ENCODE measurements around the gene FIP1L1.
"Not testable (repeated sequence)": the region's sequence is repeated elsewhere in the genome, so short reads cannot be mapped to it uniquely, and the experiment has no call there.

The FIP1L1 gene

DNA sequence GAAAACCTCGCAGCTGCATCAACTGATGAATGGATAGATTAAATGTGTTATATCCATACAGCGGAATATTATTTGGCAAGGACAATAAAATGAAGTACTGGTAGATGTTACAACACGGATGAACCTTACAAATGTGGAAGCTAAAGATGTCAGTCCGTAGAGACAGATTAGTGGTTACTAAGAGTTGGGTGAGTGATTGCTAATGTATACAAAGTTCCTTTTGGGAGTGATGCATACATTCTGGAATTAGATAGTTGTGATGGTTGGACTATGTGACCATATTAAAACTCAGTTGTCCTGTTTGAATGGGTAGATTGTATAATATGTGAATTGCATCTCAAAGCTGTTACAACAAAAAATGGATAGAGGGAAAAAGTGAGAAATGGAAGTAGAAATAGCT is 2.8 kb downstream of the FIP1L1 start:
- no peak for DNase-seq

DNA sequence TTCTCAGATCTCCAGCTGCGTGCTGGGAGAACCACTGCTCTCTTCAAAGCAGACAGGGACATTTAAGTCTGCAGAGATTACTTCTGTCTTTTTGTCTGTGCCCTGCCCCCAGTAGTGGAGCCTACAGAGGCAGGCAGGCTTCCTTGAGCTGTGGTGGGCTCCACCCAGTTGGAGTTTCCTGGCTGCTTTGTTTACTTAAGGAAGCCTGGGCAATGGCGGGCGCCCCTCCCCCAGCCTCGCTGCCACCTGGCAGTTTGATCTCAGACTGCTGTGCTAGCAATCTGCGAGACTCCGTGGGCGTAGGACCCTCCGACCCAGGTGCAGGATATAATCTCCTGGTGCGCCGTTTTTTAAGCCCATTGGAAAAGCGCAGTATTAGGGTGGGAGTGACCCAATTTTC is 32.0 kb downstream of the FIP1L1 start:
- not testable (repeated sequence) for DNase-seq

DNA sequence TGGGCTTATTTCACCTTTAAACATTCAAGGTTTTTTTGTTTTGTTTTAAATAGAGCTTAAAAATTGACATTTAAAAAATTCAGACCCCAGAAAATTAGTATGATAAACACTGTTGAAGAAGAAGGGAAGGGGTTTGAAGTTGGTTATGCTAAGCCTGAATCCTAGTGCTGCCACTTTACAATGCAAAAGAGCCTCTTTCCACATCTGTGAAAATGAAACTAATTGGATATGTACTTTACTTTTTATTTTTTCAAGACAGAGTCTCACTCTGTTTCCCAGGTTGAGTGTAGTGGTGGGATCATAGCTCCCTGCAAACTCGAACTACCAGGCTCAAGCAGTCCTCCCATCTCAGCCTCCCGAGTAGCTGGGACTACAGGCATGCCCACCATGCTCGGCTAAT is 41.8 kb downstream of the FIP1L1 start:
- DNase-seq = no peak

DNA sequence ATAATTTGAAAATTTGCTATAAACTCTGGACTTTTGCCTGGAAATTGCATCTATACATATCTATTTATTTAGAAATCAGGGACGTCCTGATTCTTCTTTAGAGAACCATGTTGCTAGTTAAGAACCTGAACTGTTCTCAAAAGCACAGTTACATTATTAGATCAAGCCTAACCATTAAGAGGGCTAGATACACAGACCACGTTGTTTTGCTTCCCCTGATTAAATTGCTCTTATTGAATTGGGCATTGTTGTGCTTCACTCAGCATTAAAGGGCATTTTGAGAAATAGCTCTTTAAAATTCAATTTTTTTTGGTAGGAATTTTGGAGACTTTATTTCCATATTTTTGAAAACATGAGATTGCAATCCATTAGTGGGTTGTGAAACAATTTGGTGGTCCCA is 44.4 kb downstream of the FIP1L1 start:
- DNase-seq = no peak

DNA sequence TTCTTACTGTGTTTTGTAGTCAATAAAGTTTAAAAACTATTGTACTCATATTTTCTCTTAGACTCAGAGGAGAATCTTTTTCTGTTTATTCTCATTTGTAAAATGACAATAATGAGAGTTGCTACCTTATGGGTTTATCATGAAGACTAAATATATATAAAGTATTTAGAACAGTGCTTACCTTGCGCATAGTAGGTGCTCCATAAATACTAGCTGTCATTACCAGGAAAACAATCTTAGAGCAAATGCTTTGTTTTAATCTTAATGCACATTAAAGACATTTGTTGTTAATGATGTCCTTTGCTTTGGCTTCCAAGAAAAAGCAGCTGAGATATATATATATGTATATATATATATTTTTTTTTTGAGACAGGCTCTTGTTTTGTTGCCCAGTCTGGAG is 44.9 kb downstream of the FIP1L1 start:
- no peak for DNase-seq

DNA sequence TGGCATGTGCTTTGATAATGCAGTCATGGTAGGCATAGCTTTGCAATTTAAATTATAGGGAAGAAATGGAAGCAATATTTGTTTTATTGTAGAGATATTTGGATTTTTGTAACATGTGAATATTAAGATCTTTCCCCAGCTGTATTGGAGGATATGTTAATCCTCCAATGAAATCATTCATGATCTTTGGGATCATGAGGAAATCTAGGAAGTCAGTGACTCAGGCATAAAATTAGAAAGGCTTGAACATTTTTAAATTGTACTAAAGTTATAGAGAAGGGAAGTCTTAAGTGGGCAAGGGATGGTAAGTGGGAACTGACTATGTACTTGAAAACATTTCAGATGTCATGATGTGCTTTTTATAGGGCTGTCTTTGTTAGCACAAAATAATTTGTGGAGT is 46.8 kb downstream of the FIP1L1 start:
- DNase-seq = no peak

DNA sequence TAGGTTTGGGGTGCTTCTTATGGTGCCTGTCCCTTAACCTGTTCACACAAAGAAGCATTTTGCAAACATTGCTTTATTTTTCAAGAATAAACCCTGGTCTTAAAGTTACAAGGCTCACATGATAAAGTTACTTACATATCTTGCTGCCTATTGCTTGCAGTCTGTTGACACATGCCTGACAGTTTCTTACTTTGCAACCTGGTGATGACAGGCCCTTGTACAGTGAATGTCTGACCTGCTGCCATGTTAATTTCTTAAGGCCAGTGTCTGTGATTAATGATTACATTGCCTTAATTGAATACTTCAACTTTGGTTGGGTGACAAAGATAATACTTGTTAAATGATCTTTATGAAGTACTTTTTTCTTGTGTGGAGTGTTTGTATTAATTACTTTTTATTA is 49.9 kb downstream of the FIP1L1 start:
- DNase-seq = no peak

DNA sequence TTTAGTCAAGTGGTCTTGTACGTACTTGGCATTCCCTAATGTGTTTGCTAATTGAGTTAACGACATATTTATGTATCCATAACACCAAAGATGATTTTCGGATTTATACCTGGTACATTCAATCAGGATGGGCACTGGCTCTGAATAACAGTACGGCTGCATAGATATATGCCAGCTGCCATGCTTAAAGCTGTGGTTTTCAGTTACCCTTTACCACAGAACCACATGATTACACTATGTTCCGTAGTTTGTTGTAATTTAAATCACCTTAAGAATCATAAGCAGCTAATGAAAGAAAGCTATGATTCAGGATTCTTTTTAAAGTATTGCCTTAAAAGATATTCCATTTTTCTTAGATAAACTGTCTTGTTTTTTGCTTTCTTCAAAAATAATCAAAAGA is 53.6 kb downstream of the FIP1L1 start:
- DNase-seq = no peak

DNA sequence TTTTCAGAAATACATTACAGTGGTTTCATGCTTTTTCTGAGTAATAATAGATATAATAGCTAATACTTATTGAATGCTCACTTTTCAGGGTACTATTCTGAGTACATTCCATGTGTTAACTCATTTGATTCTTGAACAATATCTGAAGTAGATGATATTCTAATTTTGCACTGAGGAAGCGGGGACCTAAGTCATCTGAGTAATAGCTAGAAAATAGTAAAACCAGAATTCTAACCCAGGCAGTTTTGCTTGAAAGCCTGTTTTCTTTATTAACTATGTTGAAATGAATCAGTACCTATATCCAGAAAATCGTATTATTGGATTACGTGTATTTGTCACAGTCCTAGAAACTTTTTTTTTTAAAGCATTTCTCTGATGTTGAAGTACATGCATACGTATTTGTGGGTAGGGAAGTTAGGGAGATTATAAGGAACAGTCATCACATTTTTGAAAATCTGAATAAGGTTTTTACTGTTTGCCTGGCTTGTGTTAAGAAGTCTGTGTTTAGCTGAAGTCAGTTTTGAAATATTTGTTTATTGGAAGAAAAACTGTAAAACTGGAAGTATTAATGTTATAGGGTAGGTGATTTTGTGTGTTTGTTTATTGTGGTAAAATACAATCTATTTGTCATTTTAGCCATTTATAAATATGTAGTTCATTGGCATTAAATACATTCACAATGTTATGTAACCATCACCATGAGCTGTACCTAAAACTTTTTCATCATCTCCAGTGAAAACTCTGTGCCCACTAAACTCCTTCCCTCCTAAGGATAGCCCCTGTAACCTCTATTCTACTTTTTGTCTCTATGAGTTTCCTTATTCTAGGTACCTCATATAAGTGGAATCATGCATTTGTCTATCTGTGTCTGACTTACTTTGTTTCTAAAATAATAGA is 55.3 kb downstream of the FIP1L1 start:
- no peak for DNase-seq

DNA sequence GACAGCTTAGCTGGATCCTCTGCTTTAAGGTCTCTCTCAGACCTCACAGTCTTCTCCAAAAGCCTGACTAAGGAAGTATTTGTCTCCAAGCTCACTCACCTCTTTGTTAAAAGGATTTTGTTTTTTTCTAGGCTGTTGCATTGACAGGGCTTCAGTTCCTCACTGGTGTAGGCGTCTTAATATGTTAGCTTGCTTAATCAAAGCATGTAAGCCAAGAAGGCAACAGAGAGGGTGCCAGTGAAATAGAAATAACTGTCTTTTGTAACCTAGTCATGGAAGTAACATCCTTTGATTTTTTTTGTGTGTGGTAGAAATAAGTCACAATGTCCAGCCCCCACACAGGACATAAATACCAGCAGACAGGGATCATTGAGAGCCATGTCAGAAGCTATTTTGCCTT is 58.8 kb downstream of the FIP1L1 start:
- DNase-seq = no peak

DNA sequence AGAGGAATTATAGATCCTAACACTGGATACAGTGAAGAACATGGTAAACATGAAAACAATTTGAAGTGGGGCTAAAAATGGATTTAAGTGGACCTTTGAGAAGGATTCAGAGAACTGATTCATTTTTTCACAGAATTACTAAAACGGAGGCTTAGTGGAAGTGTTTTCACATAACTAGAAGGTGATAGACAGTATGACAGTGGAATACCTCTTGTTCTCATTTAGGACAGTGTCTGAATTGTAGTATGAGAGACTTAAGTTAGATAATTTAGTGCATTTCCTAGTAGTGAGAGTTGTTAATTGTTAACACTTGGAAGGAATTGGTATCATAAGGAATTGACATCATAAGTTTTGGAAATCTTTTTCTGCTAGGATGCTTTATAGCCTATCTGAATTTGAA is 64.1 kb downstream of the FIP1L1 start:
- DNase-seq = no peak

DNA sequence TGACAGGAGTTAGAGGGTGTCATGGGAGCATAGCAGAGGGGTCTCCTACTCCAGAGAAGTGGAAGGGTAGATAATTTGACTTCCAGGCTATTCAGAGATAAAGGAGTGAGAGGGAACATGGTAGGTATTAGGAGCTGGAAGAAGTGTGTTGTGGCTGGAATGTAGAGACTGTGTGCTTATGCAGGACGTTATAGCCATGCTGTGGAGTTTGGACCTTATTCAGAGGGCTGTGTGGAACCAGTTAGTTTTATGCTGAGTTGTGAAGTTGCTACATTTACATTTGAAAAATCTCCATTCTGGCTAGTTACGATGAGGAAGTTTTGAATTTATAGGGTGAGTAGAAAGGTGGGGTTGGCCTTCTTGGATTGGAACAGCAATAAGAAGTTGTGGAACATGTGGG is 67.5 kb downstream of the FIP1L1 start:
- no peak for DNase-seq

DNA sequence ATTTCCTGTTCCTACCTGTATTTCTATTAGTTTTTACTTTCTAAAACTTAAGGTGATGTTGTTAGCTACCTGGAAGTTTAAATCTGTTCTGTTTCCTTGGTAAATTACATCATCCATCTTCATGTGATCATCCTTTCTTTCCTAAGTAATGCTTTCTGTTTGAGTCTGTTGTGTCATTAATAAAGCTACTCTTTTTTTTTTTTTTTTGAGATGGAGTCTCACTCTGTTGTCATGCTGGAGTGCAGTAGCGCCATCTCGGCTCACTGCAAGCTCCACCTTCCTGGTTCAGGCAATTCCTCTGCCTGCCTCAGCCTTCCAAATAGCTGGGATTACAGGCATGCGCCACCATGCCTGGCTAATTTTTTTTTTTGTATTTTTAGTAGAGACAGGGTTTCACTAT is 73.3 kb downstream of the FIP1L1 start:
- DNase-seq = no peak

DNA sequence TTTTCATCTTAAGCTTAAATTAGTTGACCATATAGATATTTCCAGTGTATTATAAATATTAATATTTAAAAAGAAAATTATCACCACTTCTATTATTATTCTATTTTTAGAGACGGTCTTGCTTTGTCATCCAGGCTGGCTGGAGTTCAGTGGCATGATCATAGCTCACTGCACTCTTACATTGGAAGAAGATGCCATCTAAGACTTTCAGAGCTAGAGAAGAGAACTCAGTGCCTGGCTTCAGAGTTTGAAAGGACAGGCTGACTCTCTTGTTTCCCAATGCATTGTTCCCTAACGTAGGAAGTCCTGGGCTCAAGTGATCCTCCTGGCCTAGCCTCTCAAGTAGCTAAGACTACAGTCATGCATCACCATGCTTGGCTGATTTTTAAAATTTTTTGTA is 75.9 kb downstream of the FIP1L1 start:
- DNase-seq = no peak

DNA sequence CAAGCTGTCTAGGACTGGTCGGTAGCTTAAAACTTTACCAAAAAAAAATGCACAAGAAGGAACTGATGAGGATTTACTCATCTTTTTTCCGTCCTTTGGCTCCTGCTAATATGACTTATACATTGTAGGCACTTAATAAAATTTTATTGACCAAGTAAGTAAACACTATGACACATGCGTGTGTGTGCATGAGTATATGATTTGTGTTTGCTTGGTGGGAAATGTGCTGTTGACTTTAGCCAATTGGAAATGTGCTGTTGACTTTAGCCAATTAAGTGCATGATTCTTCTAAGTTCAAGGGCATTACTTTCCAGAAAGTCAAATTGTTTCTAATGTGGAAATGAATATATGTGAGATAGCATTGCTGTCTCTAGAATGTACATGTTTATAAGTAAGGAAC is 78.3 kb downstream of the FIP1L1 start:
- DNase-seq = no peak

DNA sequence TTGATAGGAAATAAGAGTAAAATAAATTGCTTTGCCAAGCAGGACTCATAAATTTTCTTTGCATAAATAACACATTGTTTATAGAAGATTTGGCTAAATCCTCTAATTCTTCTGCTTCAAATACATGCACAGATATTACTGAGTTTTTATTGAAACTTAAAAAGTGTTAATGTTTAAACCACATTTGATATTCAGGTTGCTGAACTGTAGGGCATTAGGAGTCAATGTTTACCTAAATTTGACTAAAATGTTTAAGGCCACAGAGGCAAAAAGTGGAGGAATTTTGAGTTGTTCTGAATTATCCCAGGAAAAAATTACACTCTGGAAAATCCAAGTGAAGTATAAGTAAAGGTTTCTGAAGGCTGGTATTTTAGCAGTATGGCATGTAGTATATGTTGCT is 78.7 kb downstream of the FIP1L1 start:
- DNase-seq = no peak

DNA sequence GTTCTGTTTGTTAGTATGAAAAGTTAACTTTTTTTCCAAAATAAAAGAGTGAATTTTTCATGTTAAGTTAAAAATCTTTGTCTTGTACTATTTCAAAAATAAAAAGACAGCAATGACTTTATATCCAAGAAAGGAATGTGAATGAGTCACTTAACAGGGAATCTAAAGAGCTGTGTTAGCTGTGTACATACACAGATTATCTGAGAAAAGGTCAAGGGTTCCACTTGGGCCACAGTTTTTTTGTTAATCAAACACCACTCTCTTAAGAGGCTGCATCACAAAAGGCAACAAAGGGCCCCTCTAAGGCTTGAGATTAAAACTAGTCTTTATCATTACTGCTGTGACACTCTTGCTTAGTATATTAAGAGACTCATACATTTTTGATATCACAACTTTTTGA is 82.1 kb downstream of the FIP1L1 start:
- no peak for DNase-seq

DNA sequence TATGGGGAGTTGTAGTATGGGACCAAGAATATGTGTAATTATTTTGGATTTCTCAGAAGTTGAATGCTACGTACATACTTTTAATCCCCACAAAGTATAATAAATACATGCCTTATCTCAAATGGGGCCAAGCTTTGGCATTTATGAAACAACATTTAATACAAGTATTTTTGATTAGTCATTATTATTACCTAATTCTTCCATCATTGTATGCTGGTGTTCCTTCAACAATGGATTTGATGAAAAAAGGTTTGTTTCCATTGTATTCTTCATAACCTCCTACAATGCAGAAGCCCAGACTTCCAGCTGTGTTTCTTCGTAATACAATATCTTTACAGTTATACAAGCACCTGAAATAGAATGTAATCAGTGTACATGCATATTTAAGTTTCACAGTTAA is 83.8 kb downstream of the FIP1L1 start:
- DNase-seq = no peak

DNA sequence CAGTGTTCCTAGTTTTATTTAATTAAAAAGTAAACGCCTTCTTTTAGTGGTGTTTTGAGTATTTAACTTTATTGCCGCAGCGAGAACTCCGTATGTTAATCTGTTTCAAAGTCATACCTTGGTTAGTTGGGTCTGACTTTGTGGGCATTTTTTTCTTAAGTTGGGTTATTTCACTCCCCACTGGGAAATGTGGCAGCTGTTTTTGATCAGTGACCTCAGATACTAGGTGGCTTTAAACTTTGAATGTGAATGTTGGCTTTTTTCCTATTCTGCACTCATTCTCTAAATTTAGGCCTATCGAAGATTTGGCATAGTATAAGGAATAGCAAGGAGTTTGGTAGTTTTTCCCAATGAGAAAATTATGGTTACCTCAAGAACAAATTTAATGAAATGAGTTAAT is 85.9 kb downstream of the FIP1L1 start:
- no peak for DNase-seq

DNA sequence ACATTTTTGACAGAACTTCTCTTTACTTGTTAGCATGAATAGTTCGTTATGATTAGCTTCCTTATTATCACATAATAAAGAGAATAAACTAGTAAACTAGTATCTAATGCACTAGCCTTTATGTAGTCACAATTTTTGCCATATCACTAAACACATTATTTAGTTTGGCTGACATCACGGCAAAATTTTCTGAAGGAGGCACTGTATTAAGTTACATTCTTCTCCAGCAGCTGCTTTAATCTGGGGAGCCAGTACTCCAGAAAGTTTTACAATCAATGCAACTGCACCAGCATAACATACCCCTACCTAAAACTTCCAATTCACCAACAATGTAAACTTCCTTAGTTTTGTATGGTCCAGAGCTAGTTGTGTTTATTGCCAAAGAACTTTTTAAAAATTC is 87.8 kb downstream of the FIP1L1 start:
- no peak for DNase-seq

DNA sequence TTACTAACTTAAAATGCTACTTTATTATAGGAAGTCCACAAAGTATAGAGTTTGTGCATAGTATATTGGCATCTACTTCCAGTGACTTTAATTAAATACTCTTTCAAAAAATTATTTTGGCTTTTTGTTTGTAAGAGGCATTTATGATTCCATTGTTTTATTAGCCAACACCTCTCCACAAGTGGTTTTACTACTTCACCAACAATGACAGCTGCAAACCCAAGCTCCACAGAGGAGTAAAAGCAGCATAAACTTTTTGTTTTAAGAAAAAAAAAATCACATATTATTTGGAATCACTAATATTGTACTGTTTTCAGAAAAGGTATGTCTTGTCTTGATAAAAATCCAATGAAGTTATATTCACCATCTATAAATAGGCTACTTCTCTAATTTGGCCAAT is 88.5 kb downstream of the FIP1L1 start:
- no peak for DNase-seq

DNA sequence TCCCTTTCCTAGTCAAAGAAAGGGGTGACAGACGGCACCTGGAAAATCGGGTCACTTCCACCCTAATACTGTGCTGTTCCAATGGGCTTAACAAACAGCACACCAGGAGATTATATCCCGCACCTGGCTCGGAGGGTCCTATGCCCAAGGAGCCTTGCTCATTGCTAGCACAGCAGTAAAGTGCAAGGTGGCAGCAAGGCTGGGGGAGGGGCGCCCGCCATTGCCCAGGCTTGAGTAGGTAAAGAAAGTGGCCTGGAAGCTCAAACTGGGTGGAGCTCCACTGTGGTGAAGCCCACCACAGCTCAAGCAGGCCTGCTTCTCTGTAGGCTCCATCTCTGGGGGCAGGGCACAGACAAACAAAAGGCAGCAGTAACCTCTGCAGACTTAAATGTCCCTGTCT is 89.1 kb downstream of the FIP1L1 start:
- DNase-seq = not testable (repeated sequence)

DNA sequence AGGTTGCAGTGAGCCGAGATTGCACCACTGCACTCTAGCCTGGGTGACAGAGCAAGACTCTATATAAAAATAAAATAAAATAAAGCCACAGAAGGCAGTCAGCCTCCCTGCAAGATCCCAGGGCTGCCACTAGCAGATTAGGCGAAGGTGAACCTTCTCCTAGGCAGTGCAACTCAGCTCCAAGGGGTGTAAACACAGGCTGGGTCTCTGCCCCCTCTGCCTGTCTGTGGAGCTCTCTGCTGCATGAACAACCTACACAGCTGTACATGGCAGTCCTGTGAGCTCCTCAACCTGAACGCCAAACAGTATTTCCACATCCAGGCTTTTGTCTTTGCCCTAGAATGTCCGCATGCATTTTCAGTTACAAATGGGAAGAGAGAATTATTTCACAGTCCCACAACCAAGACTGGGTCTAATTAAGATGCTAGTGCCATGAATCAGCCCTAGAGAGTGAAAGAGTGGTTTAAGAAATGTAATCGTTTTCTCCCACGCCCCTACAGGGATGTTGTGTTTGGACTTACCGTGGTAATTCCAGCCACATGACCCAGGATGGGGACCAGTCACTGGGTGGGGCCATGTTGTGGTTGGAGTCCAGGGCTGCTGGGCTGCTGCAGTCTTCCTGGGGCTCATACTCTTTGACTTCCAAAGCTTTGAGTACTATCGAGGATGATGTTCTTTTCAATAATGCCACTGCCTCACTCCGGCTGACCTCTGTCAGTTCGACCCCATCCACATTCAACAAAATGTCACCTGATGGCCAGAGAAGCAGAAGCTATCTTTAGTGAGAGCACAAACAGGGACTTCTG is 99.0 kb downstream of the FIP1L1 start:
- DNase-seq = no peak

DNA sequence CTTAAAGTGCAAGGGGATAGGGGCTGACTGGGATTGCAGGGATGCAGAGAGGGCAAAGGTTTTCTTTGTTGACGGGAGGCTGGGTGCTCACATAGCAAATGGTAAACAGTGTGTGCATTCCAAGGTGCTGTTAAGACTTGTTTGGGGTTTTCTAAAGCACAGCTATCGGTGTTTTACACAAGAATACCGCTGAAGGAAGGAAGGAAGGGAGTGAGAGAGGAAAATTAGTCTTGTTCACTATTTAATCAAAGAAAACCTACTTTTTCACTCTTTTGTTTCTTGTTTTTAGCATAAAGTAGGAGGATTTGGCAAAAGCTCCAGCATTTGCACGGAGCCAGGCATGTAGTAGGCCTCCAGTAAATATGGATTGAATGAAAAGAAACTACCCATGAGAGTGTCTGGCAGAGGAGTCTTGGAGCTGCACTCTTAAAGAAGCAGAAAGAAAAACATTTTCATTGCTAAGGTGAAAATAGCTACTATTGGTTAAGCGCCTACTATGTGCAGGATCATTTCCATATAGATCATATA is 99.7 kb downstream of the FIP1L1 start:
- no peak for DNase-seq
